Astrocyte of the cerebellum (primary cell): Measurements from ENCODE around the gene NDUFA5.

ENCODE experiments used
- DNase-seq: peaks from one replicate; pipeline ENCODE4 v3.0.0-alpha.2; 2011; ENCODE audit warnings: low read depth
- H3K4me3 ChIP-seq: 2 replicates; pipeline ENCODE4 v1.5.1; 2011; ENCODE audit warnings: mild to moderate bottlenecking, low read depth, low read length, moderate library complexity
- in situ Hi-C: cut with HindIII; loops from 2 replicates; pipeline ENCODE4 v1.10.0; 2017; ENCODE audit warnings: low sequenced_read_pairs
- TF ChIP-seq, protein P1 (sequence below): IDR thresholded peaks from 2 replicates; pipeline ENCODE4 v1.5.1; 2012; ENCODE audit warnings: low read length, low read depth, moderate library complexity, mild to moderate bottlenecking; ENCODE audit errors: missing control alignments

Gene NDUFA5

DNA sequence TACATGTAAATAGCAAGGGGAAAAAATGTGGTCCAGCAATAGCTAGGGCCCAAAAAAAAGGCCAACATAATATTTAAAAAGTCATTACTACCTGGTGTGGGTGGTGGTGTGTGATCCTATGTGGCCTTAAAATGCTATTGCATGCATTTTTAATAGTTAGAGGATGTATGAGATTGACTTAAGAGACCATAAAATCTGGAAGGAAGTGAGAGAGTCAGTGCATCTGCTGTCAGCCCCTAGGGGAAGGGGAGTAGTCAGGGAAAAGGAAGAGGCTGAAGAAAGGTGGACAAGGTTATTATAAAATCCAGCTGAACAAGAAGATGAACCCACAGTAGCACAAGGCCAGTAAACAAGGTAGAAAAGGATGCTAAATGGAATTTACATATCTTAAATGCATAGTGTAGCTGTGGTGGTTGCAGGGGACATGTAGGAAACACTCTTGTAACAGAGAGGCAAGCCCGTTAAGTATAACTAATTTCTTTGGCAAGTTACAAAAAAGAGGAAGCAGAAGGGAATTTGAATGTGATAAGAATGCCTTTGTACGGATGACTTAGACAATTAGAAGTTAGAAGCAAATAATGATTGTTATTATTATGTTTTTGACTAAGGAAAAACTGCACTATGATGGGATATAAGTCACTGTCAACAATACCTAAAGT lies 11.9 kb upstream of the NDUFA5 start:
- no peak for DNase-seq
- in situ Hi-C loops = no loop called here
- TF ChIP-seq, protein P1, sequence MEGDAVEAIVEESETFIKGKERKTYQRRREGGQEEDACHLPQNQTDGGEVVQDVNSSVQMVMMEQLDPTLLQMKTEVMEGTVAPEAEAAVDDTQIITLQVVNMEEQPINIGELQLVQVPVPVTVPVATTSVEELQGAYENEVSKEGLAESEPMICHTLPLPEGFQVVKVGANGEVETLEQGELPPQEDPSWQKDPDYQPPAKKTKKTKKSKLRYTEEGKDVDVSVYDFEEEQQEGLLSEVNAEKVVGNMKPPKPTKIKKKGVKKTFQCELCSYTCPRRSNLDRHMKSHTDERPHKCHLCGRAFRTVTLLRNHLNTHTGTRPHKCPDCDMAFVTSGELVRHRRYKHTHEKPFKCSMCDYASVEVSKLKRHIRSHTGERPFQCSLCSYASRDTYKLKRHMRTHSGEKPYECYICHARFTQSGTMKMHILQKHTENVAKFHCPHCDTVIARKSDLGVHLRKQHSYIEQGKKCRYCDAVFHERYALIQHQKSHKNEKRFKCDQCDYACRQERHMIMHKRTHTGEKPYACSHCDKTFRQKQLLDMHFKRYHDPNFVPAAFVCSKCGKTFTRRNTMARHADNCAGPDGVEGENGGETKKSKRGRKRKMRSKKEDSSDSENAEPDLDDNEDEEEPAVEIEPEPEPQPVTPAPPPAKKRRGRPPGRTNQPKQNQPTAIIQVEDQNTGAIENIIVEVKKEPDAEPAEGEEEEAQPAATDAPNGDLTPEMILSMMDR = no peak
- H3K4me3 ChIP-seq = no peak overlapping the region

GRCh38 chr7:123562121-123562520 lies 4.5 kb upstream of the NDUFA5 start:
- TF ChIP-seq, protein P1 = no peak
- in situ Hi-C loops = no loop called here
- no peak for DNase-seq
- no peak overlapping the region for H3K4me3 ChIP-seq

- peak overlapping the region; percentile 95 for H3K4me3 ChIP-seq
- TF ChIP-seq, protein P1 = no peak
- no peak for DNase-seq
- in situ Hi-C loops = no loop called here
Observed at GRCh38 chr7:123558289-123558874, 764 bp upstream of the NDUFA5 start.

GRCh38 chr7:123557016-123557397 lies 611 bp downstream of the NDUFA5 start:
- peak; percentile 5 for DNase-seq
- TF ChIP-seq, protein P1 = no peak
- in situ Hi-C loops = no loop called here
- H3K4me3 ChIP-seq = peak overlapping the region; percentile 95

DNA sequence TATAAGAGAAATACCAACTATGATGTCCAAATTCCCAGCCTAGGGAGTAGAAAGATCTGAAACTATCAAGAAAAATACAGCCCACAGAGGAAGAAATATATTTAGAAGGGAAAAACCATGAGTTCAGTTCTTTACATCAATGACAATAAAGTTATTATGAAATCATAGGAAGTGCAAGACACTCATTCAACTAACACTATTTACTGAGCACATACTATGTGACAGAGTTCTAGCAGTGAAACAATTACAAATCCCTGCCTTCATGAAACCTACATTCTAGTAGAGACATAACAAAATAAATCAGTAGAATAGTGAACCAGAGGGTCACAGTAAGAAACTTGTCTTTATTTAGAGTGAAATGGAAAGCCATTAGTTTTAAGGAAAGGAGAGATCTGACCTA lies 2.1 kb downstream of the NDUFA5 start:
- in situ Hi-C loops = no loop called here
- DNase-seq = no peak
- no peak overlapping the region for H3K4me3 ChIP-seq
- TF ChIP-seq, protein P1 = no peak

GRCh38 chr7:123553159-123553558 lies 4.5 kb downstream of the NDUFA5 start:
- no peak for DNase-seq
- TF ChIP-seq, protein P1 = no peak
- H3K4me3 ChIP-seq = no peak overlapping the region
- in situ Hi-C loops = no loop called here
